T-helper 22 cell (primary cell): ENCODE data around the gene ZFYVE21.
"Not testable (repeated sequence)": the region's sequence is repeated elsewhere in the genome, so short reads cannot be mapped to it uniquely, and the experiment has no call there.

Experiments used
- DNase-seq: peaks from one replicate; pipeline ENCODE4 v3.0.0-alpha.2; 2020; ENCODE audit warnings: low read depth

Gene ZFYVE21

GRCh38 chr14:103763730-103764488 is 48.3 kb downstream of the ZFYVE21 start:
- no peak for DNase-seq

GRCh38 chr14:103765526-103765925 is 49.9 kb downstream of the ZFYVE21 start:
- no peak for DNase-seq

GRCh38 chr14:103767336-103767894 is 51.8 kb downstream of the ZFYVE21 start:
- no peak for DNase-seq

GRCh38 chr14:103770500-103770899 is 54.9 kb downstream of the ZFYVE21 start:
- no peak for DNase-seq

GRCh38 chr14:103770902-103771301 is 55.3 kb downstream of the ZFYVE21 start:
- no peak for DNase-seq

- no peak for DNase-seq
These were observed 56.6 kb downstream of the ZFYVE21 start for GRCh38 chr14:103772078-103772712.

- no peak for DNase-seq
These were observed 57.9 kb downstream of the ZFYVE21 start for GRCh38 chr14:103773521-103773920.

GRCh38 chr14:103775506-103775905 is 59.9 kb downstream of the ZFYVE21 start:
- no peak for DNase-seq

- DNase-seq: not testable (repeated sequence)
These were observed 60.7 kb downstream of the ZFYVE21 start for GRCh38 chr14:103776319-103776718.

GRCh38 chr14:103782376-103782775 is 66.8 kb downstream of the ZFYVE21 start:
- no peak for DNase-seq
